CD4-positive, alpha-beta T cell treated with Interleukin-17A for 4 hours (primary cell): ENCODE data around the gene C1orf159.
"Not testable (repeated sequence)": the region's sequence is repeated elsewhere in the genome, so short reads cannot be mapped to it uniquely, and the experiment has no call there.

Experiments used
- DNase-seq: peaks from one replicate; pipeline ENCODE4 v3.0.0-alpha.2; 2020; ENCODE audit warnings: mixed read lengths

C1orf159 gene

DNA sequence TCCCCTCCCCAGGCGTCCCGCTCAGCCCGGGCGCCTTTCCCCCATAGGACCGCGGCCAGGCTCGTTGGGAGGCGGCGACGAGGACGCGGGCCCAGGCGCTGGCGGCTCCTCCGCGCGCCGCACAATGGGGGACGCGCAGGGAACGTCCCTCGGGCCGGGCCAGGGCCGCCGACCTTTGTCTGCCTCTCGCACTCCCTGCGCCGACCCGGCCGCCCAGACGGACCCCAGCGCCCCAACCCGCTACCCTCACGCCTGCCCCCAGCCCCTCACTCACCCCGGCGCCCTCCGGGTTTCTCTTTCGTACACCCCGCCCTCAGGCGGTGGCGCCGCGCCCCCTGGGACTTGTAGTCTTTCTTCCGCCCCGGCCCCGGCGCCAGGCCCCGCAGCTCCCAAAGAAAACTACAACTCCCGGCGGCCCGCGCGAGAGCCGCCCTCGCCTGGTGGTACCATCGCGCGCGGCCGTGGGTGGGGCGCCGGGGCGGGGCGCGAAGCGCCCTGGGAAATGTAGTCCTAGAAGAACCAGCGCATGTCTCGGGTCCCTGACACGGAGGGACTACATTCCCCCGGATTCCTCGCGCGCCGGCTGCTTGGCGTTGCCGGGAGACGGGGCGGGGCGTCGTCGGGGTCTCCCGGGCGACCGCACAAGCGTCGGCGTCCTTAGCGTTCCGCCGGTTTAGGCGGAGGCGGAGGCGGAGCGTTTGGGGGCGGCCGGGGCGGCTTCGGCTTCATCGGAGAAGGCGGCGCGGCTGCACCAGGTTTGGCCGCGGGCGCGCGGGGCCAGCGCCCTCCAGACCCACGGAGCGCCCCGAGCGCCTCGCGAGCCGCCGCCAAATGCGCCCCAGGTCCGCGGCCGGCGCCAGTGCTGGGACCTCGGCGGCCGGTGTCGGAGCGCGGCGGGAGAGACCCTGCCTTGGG is at the start of gene C1orf159:
TSS of gene C1orf159 (minus strand) at position 304 of the 915 bp plus-strand sequence. CDS start 24,546 bp downstream, outside the sequence.
- peak; percentile 99 for DNase-seq

DNA sequence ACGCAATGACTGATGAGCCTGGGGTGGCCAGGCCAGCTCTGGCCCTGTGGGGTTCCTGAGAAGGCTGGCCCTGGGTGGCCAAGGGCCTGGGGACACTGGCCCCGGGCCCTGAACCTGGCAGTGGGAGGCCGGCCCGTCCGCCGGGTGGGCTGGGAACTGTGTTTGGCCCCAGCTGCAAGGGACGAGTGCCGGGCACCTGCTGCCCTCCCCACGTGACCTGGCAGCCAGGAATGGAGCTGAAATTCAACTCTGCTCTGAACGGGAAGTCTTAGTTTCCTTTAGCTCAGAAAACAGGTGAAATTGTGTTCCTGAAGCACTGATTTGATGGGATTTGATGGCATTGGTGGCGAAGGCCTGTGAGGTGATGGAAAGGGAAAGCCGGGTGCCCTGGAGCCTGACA is 49.6 kb upstream of the C1orf159 start:
- DNase-seq = no peak

DNA sequence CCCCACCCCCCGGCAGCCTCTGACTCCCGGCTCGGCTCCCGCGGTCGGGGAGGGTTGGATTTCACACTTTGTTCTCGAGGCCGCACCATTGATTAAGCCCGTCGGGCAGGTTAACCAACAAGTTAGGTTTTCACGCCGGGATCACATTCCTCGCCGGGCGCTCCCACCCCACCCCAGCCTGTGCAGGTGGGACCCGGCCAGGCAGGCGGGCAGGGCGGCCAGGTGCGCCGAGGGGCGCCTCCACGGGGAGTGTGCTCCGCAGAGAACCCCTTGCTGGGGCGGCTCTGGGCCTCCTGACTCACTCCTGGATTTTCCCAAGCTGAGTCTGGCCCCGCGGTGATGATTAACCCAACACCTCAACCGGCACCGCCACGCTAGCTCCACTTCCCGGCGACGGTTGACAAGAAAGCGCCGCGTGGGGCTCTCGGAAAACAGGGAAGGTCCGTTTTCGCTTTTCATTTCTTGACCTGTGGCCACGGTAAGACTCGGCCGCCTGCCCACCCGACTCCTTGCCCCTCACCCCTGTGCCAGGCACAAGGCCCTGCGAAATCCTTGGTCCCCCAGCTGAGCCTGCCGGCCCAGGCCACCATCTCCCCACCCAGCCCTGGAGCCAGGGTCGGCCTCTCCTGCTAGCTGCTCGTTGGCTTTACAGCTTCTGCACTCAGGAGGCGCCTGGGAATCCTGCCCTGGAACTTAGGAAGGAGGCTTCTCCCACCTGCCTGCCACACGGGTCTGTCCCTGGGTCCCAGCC is 49.0 kb upstream of the C1orf159 start:
- DNase-seq = no peak

DNA sequence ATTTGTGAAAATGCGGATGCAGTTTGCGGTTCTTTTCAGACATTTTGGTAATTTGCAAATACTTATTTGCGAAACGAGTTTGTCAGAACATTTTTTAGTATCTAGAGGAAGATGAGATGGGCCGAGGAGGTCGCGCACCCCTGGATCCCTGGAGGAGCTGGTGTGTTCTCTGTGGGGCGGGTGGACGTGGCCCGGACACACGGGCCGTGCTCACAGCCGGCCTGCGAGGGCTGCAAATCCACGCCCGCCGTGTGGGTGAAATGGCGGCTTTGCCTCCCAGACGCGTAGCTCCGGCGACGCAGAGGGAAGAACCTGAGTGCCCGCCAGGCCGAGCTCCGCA is 48.4 kb upstream of the C1orf159 start:
- DNase-seq = no peak

DNA sequence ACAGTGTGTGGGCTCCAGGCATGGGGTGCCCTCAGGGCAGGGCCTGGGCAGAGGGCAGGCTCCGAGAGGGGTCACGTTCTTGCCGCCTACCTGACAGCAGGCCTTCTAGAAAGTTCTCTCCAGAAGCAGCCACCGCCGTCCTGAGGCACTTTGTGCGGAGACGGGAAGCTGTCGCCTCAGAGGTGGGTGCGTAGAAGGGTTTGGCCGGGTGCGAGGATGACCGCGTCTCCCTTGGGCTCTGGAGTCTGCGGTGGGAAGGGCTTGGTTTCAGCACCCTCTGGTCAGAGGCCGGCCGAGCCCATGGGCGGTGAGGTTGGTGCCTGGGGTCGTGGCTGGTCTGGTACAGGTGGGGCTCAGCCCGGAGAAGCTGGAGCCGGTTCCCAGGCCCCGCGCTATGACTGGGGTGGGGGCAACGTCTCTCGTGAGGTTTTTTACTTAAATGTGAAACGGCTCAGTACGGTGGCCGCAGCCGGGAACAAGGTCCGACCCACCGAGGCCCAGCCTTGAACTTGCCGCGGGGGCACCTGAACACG is 47.7 kb upstream of the C1orf159 start:
- DNase-seq = no peak

DNA sequence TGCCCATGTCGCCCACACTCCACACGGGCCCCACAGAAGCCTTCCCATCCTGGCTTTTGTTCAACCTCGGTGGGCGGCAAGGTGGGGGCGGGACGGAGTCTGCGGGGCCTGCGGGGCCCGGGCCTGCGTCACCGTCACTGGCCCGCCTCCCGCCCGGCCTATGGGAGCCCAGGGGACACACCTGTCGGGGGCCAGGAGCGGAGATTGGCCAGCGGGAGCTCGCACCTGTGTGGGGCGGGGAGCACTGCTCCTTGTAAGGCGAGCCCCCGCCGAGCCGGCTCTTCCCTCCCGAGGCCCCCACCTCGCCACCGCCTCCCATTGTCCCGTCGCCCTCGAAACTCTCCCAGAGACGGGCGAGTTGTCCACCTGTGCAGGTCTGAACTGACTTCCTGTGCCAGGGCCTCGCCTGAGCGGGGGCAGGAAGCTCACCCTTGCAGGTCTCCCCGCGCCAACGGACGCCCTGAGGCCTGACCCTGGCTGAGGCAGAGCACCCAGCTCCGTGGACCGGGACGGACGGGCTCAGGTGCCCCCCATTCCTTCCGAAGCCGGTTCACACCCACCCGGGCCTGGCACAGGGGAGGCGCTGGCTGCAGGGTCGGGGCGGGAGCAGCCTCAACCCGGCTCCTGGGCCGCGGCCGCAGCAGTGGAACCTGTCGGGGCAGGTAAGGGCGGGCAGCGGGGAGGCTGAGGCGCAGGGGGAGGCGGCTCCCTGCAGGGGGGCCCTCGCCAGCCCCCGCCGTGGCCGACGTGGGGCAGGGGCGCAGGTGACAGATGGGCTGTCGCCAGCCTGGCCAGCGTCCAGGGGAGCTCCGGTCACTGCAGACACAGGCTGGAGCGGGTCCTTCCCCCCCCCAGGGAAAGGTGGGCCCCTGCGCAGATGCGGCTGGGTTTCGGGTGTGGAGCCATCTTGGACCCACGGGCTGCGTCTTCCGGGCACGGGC is 47.0 kb upstream of the C1orf159 start:
- no peak for DNase-seq

DNA sequence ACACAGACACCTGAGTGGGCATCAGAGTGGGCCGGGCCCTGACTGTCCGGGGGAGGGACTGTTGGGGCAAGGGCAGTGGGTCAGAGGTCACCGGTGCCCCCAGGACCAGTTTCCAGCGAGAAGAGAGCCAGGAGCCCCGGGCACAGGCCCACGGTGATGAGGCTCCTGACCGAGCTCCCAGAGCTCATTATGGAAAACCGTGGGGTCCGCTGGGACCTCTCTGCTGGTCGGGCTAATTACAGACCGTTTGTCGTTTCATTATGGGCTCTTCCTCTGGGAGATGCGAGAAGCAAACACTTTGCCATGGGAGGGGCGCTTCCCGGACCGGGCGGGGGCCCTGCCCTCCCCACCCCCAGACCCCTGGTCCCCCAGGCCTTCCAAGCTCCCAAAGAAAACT is 45.8 kb upstream of the C1orf159 start:
- DNase-seq = no peak

DNA sequence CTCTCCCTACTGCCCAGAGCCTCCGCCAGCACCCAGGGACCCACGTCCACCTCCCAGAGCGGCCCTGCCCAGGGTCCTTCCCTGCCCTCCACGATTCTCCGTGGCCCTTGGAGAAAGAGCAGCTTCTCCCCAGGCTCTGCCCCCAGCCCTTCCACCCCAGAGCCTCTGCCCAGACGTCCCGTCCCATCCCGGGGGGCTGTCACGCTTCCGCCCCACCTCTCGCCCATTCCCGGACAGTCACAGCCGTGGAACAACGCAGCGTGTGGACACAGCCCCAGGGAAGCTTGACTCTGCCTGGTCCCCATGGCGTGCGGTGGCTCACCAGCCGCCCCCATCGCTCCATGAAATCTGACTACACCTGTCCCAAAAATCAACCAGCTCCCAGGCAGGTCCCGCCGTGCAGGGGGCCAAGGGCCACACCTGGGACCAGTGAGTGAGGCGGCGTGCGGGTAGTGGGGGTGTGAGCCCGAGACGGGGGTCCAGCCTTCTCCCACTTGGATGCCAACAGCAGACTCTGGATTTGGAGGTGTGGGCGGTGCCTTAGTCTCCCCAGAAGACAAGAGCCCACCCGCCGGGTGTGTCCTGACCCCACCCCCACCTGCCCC is 45.3 kb upstream of the C1orf159 start:
- DNase-seq = no peak

DNA sequence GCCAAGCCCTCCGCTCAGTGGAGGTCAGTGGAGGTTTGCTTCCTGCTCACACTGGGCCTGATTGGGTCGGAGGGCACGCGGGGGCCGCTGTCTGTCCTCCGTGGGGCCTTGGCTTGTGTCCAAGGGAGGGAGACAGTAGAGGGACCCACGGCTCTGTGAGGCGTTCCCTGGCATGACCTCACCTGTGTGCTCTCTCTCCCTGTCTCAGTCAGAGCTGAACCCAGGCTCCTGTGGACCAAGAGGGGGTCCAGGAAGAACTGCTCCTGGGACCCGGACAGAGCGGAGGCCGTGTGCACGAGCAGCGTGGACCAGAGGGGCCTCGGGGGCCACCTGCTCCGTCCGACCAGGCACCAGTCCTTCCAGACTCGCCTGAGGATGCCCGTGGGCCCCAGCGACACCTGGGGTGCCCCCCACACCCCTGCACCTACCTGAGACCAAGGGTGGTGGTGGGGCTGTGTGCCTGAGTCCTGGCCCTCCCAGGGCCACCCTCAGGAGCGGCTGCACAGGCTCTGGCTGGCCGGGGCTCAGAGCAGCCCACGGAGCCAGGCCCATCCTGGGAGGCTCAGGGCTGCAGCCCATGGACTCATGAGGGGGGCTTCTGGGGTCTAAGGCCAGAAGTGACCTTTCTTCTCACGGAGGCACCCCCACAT is 44.5 kb upstream of the C1orf159 start:
- DNase-seq = no peak

DNA sequence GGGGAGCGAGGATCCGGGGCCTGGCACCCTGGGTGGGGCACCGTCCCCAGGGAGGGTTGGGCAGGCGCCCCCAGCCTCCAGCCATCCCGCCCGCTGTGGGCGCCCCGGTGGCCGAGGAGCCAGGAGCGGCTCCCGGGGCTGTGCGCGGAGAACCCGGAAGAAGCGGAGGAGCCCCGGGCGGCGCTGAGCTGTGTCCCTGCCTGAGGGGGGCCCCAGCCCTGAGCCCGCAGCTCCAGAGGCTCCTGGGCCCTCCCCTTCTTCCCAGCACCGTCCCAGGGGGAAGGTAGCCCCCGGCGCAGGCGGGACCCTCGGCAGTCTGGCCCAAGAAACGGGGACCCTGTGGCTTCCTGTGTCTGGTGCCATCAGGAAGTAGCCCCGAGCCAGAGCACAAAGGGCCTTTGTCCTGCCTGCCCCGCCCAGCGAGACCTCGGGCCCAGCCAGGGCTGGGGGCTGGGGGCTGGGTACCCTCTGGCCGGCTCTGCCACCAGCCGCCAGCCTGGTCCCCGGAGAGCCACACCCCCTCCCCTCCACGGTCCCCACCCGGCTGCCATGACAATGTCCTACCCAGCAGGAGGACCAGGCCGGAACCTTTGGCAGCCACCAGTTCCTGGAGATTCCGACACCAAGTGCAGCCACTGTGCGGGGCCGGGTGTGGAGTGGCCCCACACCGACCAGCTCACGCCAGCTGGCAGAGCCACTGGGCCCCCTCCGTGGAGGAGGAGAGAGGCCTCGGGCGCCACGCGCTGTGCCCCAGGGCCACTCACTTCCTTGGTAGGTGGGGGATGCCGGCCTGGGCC is 42.2 kb upstream of the C1orf159 start:
- DNase-seq = peak; percentile 61

DNA sequence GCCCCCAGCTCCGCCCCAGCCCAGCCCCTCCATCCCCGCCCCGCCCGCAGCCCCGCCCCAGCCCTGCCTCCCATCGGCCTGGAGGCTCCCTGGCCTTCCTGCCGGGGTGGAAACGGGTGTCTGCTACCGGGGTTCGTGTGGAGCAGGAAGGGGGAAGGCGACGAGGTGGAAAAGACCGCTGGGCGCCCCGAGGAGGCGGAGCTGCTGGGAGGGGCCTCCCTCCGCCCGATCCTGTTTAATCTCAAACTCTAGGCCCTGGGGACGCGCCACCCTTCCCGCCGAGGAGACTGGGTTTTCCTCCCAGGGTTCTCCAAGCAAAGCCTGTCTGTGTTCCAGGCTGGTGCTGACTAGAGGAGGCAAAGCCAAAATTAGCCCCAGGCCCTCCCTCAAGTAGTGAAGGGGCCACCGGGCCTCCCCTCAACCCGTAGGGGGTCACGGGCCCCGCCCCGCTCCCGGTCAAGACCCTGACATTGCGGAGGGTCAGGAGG is 41.6 kb upstream of the C1orf159 start:
- DNase-seq = peak; percentile 80

DNA sequence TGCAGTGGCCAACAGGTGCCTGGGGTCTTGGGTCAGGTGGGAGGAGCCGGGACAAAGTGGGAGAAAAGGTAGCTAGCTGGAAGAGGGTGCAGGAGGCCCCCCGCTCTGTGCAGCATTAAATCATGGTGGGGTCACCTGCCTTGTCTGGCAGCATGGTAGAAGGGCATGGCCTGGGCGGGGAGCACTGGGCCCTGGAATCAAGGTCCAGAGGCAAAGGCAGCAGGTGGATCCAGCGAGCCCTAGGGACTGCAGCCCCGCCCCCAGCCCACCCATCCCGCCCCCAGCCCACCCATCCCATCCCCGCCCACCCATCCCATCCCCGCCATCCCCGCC is 41.1 kb upstream of the C1orf159 start:
- DNase-seq = no peak

DNA sequence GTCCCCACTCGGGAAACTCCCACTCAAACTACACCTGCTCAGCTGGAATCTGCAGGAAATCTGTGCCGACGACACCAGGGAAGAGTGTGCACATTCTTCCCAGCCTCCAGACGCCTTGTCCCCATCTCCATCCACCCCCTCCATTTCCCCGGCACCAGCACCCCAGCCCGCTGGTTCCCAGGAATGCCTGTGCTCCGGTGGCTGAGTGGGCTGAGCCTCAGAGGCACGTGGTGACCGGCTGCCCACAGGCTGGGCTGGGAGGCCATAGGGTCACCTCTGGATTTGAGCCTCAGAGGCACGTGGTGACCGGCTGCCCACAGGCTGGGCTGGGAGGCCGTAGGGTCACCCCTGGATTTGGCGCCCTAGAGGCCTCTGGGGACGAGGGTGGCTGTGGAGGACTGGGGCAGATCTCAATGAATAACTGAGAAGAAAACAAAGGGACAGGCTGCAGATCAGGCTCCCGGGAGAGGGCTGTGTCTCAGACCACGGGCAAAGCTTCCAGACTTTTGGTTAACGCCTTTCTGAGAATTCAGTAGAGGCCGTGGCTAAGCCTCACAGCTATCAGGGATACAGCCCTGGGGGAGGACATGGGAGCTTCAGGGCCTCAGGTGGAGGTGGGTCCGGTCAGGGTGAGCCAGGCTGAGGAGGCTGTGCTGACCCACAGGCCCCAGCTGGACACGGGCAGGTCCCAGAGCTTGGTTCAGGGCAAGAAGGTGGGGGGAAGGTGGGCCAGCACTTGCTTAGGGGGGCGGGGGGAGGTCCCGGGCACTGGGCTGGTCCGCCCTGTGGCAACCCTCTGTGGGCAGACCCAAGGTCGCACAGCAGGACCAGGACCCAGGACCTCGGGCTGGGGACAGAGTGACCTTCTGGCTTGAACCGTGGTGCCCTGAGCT is 40.5 kb upstream of the C1orf159 start:
- DNase-seq = no peak

DNA sequence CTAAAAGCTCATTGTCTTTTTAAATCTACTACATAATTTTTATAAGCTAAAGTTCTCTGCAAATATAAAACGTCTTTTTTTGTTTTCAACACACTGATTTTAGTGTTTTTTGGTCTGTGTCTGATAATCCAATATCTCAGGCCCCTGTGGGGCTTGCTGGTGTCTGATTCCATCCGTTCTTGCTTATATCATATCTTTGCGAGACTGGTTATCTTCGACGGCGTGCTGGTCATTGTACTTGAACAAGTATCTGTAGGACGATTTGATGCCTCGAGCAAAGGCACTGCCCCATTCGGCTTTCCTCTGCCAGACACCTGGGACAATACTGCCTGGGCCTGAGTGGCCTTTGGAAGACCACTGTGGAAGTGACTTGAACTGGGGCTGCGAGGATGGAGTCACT is 39.4 kb upstream of the C1orf159 start:
- DNase-seq = no peak

DNA sequence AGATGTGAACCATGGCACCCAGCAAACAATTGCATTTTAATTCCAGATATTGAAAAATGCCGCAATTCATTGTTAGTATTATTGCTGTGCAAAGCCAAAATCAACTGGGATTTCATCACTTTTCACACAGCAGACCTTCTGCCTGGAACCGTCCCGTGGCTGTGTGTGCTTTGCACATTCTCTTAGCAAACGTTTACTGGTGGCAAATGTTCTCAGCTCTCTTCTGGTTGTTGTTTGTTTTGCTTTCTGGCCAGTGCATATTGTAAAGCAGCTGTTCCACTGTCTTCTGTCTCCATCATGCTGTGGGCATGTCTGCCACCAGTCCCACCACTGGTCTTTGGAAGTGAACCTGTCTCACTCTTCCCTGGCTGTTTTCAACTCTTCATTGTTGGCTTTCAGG is 38.0 kb upstream of the C1orf159 start:
- DNase-seq = no peak

DNA sequence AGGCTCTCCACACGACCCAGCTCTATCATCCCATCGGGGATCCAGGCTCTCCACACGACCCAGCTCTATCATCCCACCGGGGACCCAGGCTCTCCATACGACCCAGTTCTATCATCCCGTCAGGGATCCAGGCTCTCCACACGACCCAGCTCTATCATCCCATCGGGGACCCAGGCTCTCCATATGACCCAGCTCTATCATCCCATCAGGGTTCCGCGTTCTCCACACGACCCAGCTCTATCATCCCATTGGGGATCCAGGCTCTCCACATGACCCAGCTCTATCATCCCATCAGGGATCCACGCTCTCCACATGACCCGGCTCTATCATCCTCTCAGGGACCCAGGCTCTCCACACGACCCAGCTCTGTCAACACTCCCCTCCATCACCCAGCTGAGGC is 37.3 kb upstream of the C1orf159 start:
- DNase-seq = not testable (repeated sequence)

DNA sequence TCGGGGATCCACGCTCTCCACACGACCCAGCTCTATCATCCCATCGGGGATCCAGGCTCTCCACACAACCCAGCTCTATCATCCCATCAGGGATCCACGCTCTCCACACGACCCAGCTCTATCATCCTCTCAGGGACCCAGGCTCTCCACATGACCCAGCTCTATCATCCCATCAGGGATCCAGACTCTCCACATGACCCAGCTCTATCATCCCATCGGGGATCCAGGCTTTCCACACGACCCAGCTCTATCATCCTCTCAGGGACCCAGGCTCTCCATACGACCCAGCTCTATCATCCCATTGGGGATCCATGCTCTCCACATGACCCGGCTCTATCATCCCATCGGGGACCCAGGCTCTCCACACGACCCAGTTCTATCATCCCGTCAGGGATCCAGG is 36.5 kb upstream of the C1orf159 start:
- DNase-seq = not testable (repeated sequence)

DNA sequence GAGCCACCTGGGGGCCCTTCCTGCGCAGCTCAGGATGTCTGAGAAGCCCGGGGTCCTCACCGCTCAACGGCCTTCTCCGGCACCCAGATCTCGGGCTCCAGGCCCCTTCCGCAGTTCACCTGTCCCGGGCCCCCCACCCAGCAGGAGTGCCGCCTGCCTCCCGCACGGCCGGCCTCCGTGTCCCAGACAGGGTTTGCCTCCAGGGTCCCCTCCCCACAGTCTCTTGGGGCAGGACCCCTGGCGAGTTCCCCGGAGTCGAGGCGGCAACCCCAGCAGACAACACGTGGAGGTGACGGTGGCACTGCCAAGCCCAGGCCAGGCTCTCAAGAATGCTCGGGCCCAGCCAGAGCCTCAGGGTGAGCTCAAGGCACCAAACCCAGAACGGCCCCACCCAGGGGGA is 35.4 kb upstream of the C1orf159 start:
- no peak for DNase-seq

DNA sequence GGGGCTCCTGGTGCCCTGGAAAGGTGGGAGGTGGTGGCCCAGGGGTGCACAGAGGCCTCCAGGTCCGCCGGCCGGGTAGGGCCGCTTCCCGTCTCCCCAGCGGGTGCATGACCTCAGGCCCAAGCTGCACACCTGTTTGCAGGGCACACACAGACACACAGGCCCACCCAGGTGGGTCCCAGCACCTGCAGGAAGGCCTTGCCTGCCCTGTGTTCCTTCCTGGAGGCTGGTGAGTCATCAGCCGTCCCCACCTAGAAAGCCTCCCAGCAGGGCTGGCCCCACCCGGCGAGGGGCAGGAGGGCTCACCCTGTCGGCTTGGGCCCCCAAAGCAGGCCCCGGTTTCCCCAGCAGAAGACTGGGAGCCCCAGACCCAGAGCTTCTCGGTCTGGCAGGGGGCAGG is 34.2 kb upstream of the C1orf159 start:
- no peak for DNase-seq

DNA sequence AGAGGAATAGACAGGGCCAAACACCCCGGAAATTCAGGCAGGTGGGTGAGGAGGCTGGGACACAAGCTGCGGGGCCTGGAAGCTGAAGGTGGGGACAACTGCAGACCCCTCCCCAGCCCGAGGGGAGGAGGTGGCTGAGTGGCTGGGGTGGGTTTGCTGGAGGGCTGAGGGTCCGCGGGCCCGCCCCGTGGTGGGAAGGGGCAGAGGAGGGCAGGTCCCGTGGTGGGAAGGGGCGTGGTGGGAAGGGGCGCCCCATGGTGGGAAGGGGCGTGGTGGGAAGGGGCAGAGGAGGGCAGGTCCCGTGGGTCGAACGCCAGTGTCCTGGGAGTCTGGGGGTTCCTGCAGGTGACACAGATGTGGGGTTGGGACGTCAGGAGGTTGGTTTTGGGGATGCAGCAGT is 33.5 kb upstream of the C1orf159 start:
- DNase-seq = no peak
